ENCODE measurements around the gene TRAPPC8.
"Not testable (repeated sequence)": the region's sequence is repeated elsewhere in the genome, so short reads cannot be mapped to it uniquely, and the experiment has no call there.

Gene TRAPPC8, protein sequence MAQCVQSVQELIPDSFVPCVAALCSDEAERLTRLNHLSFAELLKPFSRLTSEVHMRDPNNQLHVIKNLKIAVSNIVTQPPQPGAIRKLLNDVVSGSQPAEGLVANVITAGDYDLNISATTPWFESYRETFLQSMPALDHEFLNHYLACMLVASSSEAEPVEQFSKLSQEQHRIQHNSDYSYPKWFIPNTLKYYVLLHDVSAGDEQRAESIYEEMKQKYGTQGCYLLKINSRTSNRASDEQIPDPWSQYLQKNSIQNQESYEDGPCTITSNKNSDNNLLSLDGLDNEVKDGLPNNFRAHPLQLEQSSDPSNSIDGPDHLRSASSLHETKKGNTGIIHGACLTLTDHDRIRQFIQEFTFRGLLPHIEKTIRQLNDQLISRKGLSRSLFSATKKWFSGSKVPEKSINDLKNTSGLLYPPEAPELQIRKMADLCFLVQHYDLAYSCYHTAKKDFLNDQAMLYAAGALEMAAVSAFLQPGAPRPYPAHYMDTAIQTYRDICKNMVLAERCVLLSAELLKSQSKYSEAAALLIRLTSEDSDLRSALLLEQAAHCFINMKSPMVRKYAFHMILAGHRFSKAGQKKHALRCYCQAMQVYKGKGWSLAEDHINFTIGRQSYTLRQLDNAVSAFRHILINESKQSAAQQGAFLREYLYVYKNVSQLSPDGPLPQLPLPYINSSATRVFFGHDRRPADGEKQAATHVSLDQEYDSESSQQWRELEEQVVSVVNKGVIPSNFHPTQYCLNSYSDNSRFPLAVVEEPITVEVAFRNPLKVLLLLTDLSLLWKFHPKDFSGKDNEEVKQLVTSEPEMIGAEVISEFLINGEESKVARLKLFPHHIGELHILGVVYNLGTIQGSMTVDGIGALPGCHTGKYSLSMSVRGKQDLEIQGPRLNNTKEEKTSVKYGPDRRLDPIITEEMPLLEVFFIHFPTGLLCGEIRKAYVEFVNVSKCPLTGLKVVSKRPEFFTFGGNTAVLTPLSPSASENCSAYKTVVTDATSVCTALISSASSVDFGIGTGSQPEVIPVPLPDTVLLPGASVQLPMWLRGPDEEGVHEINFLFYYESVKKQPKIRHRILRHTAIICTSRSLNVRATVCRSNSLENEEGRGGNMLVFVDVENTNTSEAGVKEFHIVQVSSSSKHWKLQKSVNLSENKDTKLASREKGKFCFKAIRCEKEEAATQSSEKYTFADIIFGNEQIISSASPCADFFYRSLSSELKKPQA (N-terminal part only)

DNA sequence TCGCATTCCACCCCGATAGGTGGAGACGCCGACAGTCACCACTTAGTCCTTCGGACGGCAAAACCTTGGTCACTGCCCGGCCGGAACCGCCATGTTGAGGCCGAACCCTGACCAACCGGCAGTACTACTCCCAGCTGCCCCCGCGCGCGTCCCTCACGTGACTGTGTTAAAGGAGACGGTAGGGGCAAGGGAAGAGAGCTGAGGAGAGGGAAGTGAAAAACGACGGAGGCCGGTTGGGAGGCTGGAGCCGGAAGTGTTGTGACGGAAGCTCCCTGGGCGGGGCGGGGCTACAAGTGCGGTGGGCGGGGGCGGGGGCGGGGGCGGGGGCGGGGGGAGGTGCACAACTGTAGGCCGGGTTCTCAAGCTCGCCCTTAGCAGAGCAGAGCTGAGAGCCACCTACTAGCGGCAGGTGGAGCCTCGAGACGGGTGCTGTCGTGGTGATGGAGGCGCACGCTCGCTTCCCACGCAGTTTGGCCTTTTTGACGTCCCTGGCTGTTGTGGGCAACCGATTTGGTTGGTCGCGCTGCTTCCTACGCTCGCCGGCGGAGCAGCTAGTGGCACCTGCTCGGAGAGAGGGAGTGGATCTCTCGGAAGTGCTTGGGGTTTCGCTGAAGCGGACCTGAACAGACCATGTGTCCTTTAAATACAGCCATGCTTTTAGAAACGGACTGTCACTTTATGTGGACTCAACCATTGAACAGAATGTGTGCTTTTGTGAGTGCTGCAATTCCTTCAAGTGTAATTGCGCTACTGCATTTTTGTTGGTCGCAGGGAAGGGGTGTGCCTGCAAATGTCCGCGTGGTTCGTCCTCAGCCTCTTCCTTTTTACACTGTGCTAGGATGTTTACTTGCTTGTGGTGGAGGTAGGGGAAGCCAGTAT is at the start of gene TRAPPC8:
TSS of gene TRAPPC8 (minus strand) at position 130 of the 879 bp plus-strand sequence. CDS start 364 bp downstream, outside the sequence.
- peak; percentile 99 for DNase-seq (ENCODE audit: low read depth)

DNA sequence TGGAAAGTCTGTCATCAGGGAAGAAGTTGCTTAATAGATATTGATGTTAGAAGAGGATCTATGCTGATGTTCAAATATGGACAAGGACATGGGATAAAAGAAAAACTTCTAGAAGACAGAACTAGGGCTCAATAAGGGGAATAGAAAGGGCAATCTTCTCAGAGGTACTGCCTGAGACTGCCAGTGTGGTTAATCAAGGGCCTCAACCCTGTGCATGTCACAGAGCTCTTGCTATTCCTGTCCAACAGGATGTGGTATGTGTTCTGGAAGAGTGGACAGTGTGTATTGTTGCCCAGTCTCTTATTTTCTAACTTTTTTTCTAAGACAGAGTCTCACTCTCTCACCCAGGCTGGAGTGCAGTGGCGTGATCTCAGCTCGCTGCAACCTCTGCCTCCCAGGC is 47.9 kb upstream of the TRAPPC8 start:
- no peak for DNase-seq (ENCODE audit: low read depth)

DNA sequence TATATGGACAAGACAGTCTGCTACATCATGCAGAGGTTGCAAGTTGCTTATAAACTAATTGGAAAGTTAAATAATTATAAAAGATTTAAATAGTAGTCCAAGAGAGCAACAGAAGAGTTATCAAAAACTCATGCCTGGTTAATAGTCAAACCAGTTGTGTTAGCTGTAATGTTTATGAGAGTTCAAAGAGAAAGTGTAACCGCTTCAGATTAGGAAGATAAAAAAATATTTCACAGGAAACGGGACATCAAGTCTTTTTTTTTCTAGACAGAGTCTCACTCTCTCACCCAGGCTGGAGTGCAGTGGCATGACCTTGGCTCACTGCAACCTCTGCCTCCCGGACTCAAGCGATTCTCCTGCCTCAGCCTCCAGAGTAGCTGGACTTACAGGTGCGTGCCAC is 41.0 kb upstream of the TRAPPC8 start:
- DNase-seq (ENCODE audit: low read depth), result no peak

DNA sequence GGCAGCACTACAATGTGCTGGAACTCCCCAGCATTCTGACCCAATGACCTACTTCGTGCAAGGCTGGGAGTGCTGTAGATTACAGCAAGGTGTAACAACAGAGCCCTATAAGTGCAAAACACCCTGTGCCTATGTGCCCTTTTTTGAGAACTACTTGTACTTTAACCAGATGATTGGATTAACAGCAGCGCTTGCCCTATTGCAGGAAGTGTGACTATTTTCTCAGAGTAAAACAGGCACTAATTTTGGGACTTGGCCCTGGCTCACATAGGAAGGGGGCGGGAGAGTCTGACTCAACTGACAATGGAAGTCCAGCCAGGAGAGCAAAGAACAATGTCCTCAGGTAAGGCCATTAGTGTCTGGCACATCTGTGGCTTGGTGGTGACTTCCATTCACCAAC is 40.1 kb upstream of the TRAPPC8 start:
- DNase-seq (ENCODE audit: low read depth), result no peak

DNA sequence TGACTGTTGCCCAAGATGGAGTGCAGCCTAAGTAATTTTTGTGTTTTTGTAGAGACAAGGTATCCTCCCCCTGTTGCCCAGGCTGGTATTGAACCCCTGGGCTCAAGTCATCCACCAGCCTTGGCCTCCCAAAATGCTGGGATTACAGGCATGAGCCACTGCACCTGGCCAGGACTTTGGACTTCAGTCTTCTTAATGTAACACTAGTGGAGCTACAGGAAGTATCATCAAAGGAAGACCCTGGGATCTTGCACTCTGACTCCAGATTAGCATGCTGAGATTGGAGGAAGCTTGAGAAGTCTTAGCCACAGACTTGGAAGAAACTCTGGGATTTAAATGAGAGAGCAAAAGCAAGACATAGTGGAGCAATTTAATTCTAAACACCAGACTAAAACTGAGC is 37.9 kb upstream of the TRAPPC8 start:
- DNase-seq (ENCODE audit: low read depth), result no peak

DNA sequence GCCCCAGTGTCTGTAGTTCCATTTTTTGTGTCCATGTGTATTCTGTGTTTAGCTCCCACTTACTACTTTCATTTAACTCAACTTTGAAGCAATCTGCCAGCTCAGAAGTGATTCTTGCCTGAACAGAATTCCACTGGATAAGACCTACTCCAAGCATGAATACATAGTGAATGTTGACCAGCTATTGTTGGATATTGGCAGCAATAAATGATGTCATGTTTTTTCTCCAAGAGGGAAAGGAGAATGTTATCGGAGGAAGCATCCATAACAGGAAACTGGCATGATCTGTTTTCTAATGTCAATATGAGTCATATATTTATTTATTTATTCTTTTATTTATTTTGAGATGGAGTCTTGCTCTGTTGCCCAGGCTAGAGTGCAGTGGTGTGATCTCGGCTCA is 36.8 kb upstream of the TRAPPC8 start:
- no peak for DNase-seq (ENCODE audit: low read depth)

DNA sequence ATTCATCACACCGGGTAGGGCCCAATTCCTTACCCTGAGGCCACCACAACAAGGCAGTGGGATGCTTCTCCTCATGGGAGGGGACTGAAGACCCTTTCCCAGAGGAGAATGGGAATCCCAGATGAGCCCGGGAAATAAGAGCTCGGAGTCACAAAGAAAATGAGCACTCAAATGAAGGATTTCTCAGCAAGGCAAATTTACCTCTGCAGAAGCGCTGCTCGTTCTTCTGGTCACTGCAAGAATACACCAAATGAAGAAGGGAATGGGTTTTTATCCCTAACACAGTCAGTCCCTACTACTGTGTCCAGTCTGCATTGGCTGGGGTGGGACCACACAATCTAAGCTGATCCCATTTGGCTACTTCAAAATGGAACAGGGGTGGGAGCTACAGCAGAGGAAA is 35.7 kb upstream of the TRAPPC8 start:
- no peak for DNase-seq (ENCODE audit: low read depth)

DNA sequence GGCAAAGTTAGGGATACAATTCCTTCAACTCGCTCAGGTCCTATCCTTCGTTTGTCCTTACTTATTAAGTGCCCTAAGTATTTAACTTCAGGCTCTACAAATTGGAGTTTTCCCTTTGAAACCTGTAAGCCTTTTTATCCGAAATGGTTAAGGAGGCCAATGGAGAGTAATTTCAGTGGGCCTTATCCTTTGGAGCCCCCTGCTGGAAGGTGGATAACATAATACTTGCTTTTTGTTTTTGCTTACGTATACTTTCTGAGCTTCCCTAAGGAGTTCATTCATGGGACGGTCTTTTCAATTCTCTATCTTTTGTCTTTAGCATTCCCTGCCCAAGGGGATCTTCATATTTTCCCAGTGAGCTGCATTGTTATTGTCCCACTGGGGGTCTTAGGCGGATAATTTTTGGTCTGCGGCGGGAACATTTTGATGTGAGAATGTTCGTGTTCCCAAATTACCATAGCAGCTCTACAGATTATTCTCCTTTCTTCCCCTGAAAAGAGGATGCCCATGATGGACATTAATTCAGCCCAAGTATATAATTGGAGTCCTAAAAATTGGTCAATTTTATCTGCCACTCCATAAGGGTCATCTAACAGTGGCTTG is 34.4 kb upstream of the TRAPPC8 start:
- DNase-seq (ENCODE audit: low read depth), result peak; percentile 47

DNA sequence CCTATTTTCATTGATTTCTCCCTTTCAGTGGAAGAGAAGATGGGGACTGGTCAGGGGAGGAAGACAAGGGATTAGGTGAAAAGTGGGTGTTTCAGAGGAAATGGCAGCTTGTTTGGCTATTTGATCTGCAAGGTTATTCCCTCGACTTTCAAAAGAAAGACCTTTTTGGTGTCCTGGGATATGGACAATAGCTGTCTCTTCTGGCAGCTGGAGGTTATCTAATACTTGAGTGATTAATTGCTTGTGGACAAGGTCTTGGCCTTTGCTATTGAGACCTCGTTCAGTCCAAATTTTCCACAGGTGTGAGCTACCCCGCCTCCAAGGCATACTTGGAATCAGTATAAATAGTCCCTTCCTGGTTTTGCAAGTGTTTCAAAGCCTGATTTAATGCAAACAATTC is 33.3 kb upstream of the TRAPPC8 start:
- no peak for DNase-seq (ENCODE audit: low read depth)

DNA sequence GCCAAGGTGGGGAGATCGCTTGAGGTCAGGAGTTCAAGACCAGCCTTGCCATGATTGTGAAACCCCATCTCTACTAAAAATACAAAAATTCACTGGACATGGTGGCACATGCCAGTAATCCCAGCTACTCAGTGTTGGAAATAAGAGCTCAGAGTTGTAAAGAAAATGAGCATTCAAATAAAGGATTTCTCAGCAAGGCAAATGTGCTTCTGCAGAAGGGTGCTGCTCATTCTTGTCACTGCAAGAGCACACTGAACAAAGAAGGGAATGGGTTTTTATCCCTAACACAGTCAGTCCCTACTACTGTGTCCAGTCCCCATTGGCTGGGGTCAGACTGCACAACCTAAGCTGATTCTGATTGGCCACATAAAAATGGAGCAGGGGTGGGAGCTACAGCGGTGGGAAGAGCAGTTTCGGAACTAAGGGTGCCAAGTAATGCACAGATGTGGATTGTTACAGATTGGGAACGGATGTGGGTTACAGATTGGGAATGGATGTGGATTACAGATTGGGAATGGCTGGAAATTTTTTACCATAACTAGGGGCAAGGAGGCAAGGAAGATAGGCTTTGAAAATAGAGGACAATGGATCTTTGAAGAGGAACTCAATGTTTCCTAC is 31.1 kb upstream of the TRAPPC8 start:
- no peak for DNase-seq (ENCODE audit: low read depth)

DNA sequence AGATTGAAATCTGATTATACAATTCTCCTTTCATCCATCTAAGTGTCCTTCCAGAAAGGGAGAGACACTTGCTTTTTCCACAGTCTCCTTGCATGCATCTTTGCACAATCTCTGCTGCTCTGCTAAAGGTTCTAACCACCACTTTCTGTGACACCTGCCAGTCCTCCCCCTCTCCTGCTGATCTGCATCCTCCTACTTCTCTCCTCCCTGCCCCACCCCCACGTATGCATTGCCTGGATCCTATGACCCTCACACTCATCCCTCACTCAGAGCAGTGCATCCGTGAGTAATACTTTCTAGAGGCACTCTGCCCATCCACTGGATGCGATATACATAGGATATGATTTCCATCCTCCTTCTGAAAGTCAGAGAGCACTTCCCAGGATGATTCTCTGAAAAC is 27.7 kb upstream of the TRAPPC8 start:
- DNase-seq (ENCODE audit: low read depth), result no peak

DNA sequence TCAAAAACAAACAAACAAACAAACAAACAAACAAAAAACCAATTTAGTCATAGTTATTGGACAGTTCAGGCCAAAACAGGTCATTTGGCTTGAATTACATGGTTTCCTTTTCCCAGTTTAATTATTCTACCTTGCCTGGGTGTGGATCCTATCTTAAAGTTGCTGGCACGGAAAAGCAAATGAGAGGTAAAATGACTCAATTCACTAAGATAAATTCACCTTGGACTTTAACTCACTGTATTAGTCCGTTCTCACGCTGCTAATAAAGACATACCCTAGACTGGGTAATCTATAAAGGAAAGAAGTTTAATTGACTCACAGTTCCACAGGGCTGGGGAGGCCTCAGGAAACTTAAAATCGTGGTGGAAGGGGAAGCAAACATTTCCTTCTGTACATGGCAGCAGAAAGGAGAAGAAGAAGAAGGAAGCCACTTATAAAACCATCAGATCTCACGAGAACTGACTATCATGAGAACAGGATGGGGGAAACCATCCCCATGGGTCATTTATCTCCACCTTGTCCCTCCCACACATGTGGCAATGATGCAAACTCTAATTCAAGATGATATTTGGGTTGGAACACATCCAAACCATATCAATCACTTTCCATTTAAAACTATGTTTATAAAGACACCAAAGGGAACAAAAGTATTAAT is 22.5 kb upstream of the TRAPPC8 start:
- no peak for DNase-seq (ENCODE audit: low read depth)

DNA sequence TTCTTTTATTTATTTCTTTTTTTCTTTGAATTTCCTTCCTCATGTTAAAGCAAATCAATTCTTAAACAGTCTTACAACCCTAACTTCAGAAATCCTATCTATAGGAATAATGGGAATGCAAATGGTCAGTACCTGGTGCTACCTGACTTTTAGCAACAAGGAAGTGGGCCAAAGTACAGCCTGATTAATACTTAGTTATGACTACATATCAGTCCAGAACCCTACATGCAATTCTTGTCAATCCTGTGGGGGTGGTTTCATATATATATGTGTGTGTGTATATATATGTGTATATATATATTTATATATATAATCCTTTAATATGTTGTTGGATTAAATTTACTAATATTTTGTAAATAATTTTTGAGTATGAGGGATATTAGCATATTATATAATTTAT is 14.8 kb upstream of the TRAPPC8 start:
- no peak for DNase-seq (ENCODE audit: low read depth)

DNA sequence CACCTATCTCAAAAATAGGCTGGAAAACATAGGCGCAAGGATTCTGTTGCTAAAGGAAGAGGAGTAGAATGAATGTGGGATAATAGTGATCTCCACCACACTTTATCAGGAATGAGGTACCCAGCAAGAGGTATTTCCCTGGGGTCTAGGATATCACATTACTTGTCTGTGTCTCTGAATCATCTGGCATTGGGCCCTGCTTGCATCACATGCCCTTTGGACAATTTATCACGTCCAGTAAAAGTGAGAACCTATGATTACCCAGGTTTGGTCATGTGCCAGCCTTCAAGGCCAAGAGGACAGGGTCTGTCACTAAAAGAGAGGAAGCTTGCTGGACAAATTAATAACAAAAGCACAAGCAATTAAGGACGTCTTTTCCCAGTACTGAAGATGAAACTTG is 11.4 kb upstream of the TRAPPC8 start:
- peak; percentile 56 for DNase-seq (ENCODE audit: low read depth)

DNA sequence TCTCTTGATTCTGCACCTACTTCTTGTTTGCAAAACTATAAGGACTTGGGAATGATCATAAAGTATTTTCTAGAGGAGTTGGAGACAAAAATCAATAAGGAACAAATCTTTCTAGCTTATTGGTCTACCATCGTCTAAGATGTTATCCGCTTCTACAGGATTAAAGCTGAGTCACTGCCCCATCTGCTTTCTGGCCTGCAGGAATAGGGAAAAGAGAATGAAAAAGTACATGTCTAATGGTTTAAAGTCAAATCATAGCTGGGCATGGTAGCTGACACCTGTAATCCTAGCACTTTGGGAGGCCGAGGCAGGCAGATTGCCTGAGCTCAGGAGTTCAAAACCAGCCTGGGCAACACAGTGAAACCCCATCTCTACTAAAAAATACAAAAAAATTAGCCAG is 10.8 kb upstream of the TRAPPC8 start:
- DNase-seq (ENCODE audit: low read depth), result not testable (repeated sequence)

DNA sequence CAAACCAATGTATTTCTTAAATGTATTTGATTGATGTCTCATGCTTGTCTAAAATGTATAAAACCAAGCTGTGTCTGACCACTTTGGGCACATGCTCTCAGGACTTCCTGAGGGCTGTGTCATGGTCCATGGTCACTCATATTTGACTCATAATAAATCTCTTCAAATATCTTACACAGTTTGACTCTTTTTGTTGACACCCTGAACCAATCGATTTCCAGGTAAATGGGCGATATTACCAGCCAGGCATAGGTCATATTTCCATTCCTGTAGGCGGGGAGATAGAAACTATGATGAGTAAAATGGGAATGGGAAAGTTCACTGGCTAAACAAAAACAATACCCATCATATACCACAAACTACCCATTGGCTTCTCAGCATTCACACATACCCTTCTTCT is 9.3 kb upstream of the TRAPPC8 start:
- no peak for DNase-seq (ENCODE audit: low read depth)

DNA sequence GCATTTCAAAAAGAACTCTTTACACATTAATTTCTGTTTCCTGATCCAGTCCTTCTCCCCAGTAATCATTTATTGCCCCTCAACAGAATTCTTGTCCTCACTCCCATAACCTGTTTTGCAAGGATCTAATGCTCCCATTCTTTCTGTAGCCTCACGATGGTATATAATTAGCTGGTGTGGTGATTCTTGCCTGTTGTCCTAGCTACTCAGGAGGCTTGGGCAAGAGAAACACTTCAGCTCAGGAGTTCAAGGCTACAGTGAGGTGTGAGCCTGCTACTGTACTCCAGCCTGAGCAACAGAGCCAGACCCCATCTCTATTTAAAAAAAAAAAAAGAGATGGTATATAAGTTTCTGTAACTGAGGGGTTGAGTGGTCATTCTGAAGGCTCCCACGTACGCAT is 7.7 kb upstream of the TRAPPC8 start:
- DNase-seq (ENCODE audit: low read depth), result no peak

DNA sequence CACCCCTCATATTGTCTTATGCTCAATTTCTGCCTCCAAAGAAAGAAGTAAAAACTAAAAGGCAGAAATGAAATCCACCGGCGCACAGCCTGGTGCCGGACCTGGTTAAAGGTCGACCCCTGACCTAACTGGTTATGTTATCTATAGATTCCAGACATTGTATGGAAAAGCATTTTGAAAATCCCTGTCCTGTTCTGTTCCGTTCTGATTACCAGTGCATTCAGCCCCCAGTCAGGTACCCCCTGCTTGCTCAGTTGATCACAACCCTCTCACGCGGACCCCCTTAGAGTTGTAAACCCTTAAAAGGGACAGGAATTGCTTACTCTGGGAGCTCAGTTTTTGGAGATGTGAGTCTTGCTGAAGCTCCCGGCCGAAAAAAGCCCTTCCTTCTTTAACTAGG is 5.4 kb upstream of the TRAPPC8 start:
- DNase-seq (ENCODE audit: low read depth), result not testable (repeated sequence)

DNA sequence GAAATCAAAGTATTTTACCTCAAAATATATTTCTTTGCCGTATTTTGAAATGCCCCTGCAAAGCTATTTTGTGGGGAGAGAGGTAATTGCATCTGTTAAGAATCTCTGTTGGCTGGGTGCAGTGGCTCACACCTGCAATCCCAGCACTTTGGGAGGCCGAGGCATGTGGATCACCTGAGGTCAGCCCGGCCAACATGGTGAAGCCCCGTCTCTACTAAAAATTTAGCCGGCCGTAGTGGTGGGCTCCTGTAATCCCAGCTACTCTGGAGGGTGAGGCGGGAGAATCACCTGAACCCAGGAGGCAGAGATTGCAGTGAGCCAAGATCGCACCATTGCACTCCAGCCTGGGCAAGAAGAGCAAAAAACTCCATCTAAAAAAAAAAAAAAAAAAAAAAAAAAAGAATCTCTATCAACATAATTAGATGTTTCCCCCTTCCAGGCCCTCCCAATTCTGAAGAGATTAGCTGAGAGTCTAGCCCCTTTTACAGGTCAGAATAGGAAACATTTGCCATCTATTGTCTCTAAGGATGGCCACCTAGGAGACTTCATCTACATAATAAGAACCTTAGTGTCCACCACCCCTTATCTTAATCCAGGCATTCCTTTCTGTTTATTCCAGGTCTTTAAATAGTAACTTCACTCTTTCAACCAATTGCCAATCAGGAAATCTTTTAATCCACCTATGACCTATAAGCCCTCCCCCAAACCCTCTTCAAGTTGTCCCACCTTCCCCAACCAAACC is 3.5 kb upstream of the TRAPPC8 start:
- DNase-seq (ENCODE audit: low read depth), result no peak
